ENCODE data around the gene GMDS. TPM values are rescaled to one million over a fixed set of nuclear protein-coding genes. Genes with fewer than 3 reads are reported as not detected.

GMDS gene
- total RNA-seq, 3 donors from 2014 or later (not counting 1 experiment from before 2014, with no cell fraction given): 23.6 to 31.0 (median 26.4) TPM

- H3K27me3 Mint-ChIP-seq (ENCODE audit: low read depth in 2 of 2): peaks cover 0 to 6% of the 10 kb centered on the region in 2 donors
- WGBS (ENCODE audit: insufficient coverage): 88% methylated on average over 2 of the region's 3 CpGs
- TF ChIP-seq CTCF (IDR thresholded peaks at IDR 0.05): no peak
- H3K27ac ChIP-seq (ENCODE audit: low read length): no peak overlapping the region
- intact Hi-C loops (cut with micrococcal nuclease): no loop called here
- no peak for ATAC-seq
- H3K36me3 ChIP-seq (ENCODE audit: control insufficient read depth, insufficient read depth, low read length): no peaks in the 10 kb centered on the region
- H3K27ac Mint-ChIP-seq: no peak overlapping the region
- DNase-seq: no peak
- H3K4me3 ChIP-seq (ENCODE audit: low read length): no peak overlapping the region
- peaks cover 0 to 7% of the 10 kb centered on the region in 2 donors for H3K4me1 Mint-ChIP-seq
- H3K4me1 ChIP-seq (ENCODE audit: control insufficient read depth, insufficient read depth, low read length): no peaks in the 10 kb centered on the region
- peaks cover 10% of the 10 kb centered on the region for H3K9me3 ChIP-seq (ENCODE audit: control insufficient read depth, insufficient read depth, low read length)
- H3K4me3 Mint-ChIP-seq: no peak overlapping the region
- H3K27me3 ChIP-seq (ENCODE audit: control insufficient read depth, insufficient read depth, low read length): no peaks in the 10 kb centered on the region
- peaks cover 19% of the 10 kb centered on the region for H3K36me3 Mint-ChIP-seq
- peaks cover 10 to 14% of the 10 kb centered on the region in 2 donors for H3K9me3 Mint-ChIP-seq
These were observed 413.0 kb downstream of the GMDS start for GRCh38 chr6:1832358-1832757.

- Mint-ChIP-seq H3K4me1 (peaks cover 0 to 7% of the 10 kb centered on the region in 2 donors), H3K27me3 (ENCODE audit: low read depth in 2 of 2) (peaks cover 0 to 2% of the 10 kb centered on the region in 2 donors), H3K4me3 (no peak overlapping the region), H3K36me3 (peaks cover 19% of the 10 kb centered on the region), H3K9me3 (peaks cover 10 to 15% of the 10 kb centered on the region in 2 donors), H3K27ac (no peak overlapping the region)
- Histone ChIP-seq H3K27ac (ENCODE audit: low read length) (no peak overlapping the region), H3K4me1 (ENCODE audit: control insufficient read depth, insufficient read depth, low read length) (no peaks in the 10 kb centered on the region), H3K9me3 (ENCODE audit: control insufficient read depth, insufficient read depth, low read length) (peaks cover 10% of the 10 kb centered on the region), H3K36me3 (ENCODE audit: control insufficient read depth, insufficient read depth, low read length) (no peaks in the 10 kb centered on the region), H3K4me3 (ENCODE audit: low read length) (no peak overlapping the region), H3K27me3 (ENCODE audit: control insufficient read depth, insufficient read depth, low read length) (no peaks in the 10 kb centered on the region)
- intact Hi-C loops (cut with micrococcal nuclease): no loop called here
- 43% methylated on average over 1 of the region's 1 CpG for WGBS (ENCODE audit: insufficient coverage)
- TF ChIP-seq CTCF (IDR thresholded peaks at IDR 0.05): no peak
- ATAC-seq (no peak), DNase-seq (no peak)
These were observed 417.2 kb downstream of the GMDS start for GRCh38 chr6:1827984-1828793.

DNA sequence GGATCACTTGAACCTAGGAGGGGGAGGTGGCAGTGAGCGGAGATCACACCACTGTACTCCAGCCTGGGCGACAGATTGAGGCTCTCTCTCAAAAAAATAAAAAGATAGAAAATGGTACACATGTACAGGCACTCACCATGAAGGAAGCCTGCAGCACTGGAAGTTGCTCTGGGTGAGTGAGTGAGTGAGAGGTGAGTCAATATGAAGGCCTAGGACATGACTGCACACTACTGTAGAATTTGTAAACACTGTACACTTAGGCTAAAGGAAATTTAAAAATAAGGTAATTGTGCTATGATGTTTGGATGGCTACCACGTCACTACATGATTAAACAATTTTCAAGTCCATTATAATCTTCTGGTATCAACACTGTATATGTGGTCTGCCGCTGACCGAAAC lies 419.5 kb downstream of the GMDS start:
- Histone ChIP-seq H3K36me3 (ENCODE audit: control insufficient read depth, insufficient read depth, low read length) (no peaks in the 10 kb centered on the region), H3K4me3 (ENCODE audit: low read length) (no peak overlapping the region), H3K4me1 (ENCODE audit: control insufficient read depth, insufficient read depth, low read length) (no peaks in the 10 kb centered on the region), H3K27me3 (ENCODE audit: control insufficient read depth, insufficient read depth, low read length) (no peaks in the 10 kb centered on the region), H3K27ac (ENCODE audit: low read length) (no peak overlapping the region), H3K9me3 (ENCODE audit: control insufficient read depth, insufficient read depth, low read length) (peaks cover 10% of the 10 kb centered on the region)
- Mint-ChIP-seq H3K36me3 (peaks cover 19% of the 10 kb centered on the region), H3K27me3 (ENCODE audit: low read depth in 2 of 2) (peaks cover 0 to 2% of the 10 kb centered on the region in 2 donors), H3K9me3 (peaks cover 10 to 15% of the 10 kb centered on the region in 2 donors), H3K4me1 (no peaks in the 10 kb centered on the region), H3K27ac (no peak overlapping the region), H3K4me3 (no peak overlapping the region)
- ATAC-seq (no peak), DNase-seq (no peak)
- 92% methylated on average over 4 of the region's 5 CpGs for WGBS (ENCODE audit: insufficient coverage)
- no peak for TF ChIP-seq CTCF (IDR thresholded peaks at IDR 0.05)
- intact Hi-C loops (cut with micrococcal nuclease): no loop called here
